GM18517 (cell line): Measurements from ENCODE around the gene DPY30.

ENCODE experiments used
- ATAC-seq: cut with Tn5 transposase; IDR thresholded peaks from one replicate; pipeline ENCODE4 v1.9.1; 2021; ENCODE audit warnings: mild to moderate bottlenecking, moderate library complexity; ENCODE audit not compliant: unreplicated experiment

Gene DPY30

DNA sequence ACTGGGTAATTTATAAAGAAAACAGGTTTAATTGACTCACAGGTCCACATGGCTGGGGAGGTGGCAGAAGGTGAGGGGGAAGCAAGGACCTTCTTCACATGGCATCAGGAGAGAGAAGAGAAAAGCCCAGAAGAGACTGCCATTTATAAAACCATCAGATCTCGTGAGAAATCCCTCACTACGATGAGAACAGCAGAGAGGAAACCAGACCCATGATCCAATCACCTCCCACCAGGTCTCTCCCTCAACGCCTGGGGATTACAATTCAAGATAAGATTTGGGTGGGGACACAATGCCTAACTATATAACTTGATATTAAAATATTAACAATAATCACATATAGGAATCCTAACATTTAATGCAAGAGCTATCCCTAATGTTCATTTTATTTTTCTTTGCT is 60.6 kb downstream of the DPY30 start:
- no peak for ATAC-seq

DNA sequence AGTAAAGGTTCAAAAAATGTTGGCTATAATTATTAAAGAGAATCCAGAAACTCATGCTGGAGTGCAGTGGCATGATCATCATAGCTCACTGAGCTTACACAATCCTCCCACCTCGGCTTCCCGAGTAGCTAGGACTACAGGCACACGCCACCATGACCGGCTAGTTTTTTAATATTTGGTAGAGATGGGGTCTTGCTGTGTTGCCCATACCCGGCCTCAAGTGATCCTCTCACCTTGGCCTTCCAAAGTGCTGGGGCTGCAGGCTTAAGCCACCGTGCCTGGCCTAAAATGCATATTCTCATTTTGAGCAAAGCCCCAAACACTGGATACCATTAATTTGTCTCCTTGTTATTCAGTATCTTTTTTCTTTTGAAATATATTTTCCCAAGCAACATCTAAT is 61.2 kb downstream of the DPY30 start:
- ATAC-seq, result no peak
